Hematopoietic multipotent progenitor cell treated with erythropoietin and hydrocortisone succinate and interleukin-3 and kit ligand, for 8 days (in vitro differentiated cells): ENCODE measurements around the gene NUP153.
A peak's percentile ranks its signal among the peaks of the same experiment; 100 is the strongest.

Experiments used
- DNase-seq: peaks from one replicate; pipeline ENCODE4 v3.0.0-alpha.2; 2015

NUP153 gene

DNA sequence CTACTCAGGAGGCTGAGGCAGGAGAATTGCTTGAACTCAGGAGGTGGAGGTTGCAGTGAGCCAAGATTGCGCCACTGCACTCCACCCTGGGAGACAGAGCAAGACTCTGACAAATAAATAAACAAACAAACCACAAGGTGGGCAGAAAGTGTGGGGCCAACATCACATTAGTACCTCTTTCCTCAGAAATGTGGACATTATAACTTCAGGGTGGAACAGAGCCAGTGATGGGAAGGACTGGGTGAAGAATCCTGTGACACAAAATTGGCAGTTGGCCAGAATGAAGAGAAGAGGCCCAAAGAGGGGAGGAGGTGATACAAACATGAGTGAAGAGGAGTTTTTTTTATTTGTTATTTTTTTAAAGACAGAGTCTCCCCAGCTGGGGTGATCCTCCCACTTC is 50.6 kb downstream of the NUP153 start:
- peak; percentile 84 for DNase-seq

DNA sequence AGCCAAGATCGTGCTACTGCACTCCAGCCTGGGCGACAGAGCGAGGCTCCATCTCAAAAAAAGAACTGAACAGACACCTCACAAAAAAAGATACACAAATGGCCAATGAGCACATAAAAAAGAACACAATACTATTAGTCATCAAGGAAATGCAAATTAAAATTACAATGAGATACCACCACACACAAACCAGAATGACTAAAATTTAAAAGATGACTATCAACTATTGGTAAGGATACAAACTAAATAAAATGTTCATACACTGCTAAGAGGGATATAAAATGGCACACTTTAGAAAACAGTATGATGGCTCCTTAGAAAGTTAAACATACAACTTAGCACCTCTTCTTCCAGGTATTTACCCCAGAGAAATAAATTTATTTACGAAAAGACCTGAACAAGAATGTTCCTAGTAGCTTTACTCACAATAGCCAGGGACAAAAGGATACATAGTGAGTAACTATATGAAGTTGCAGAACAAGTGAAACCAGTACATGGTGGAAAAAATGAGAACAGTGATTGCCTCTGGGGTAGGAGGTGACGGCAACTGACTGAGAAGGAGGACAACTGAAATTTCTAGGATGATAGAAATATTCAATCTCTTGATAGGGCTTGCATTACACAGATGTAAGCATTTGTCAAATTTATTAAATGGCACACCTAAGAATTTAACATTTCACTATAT is 53.4 kb downstream of the NUP153 start:
- no peak for DNase-seq

GRCh38 chr6:17650656-17651309 is 55.9 kb downstream of the NUP153 start:
- DNase-seq: no peak

DNA sequence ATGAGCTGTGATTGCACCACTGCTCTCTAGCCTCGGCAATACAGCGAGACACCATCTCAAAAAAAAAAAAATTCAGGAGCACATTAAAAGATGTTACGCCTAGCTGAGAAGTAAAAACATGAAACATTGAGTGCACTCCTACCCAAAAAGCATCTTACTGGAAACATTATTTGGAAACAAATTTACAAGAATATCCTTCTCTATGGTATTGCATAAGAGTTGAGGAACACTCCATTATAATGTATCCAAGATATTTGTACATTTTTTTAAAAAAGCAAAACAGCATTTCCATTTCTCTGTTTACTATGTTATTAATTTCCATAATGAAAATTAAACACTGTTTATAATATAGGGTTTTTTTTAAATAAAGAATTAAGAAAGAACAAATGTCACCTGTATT is 58.0 kb downstream of the NUP153 start:
- DNase-seq: no peak

- DNase-seq: no peak
These were observed 66.2 kb downstream of the NUP153 start for GRCh38 chr6:17640477-17640917.

- no peak for DNase-seq
These were observed 68.5 kb downstream of the NUP153 start for GRCh38 chr6:17638212-17638715.

DNA sequence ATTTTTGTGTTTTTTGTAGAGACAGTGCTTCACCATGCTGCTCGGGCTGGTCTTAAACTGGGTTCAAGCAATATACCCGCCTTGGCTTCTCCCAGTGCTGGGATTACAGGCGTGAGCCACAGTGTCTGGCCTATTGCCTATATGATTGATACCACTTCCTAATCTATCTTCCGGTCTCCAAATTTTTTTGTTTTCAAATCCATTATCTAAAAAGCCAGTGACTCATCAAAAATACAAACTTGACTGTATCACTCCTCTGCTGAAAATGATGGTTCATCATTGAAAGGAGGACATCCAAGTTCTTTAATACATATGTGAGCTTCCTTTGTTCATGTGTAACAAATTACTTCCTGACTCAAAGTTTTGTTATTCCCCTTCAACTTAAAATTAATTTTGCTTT is 71.2 kb downstream of the NUP153 start:
- DNase-seq: no peak

DNA sequence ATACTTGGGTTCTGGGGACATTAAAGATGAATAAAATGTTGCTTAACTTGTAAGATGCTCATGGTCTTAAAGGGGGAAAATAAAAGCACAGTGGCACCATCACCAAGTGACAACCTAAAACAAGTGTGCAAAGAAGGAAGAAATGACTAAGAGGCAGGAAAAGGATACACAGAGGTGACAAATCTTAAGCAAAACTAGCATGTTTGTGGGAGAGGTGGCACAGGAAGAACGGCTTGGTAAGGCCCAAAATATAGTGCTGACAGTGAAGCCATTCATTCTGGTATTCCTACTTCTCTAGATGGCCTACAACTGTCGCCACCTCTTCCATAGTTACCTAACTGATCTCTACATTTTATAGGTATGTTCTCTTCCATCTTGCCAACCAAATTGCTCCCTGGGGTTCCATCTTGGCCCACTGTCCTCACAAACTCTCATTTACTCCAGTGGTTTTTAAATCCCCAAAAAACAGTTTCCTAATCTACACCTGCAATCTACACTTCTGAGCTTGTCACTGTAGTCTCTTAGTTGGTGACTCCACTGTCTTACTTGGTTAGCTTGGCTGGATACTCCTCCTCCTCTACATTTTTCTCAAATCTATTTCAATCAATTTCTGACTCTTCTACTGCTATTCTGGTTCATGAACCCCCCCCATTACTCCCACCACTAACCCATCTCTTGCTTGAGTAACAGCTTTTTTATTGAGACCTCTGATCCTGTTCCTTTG is 73.1 kb downstream of the NUP153 start:
- no peak for DNase-seq

DNA sequence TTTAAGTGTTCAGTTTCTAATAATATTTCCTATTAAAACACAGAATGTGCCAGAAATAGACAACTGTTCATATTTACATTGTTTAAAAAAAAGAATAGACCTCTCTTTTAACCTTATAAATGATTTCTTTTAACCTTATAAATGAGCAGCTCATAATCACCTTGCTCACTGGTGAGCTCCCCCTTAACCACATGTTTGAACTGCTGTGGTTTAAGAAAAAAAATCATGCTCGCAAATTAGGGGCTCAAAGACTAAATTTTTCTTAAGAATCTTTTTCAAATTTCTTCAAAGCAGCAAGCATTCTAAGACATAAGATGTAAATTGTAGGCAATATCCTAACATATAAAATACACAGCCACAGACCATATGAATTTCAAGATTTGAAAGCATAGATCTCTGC is 73.8 kb downstream of the NUP153 start:
- DNase-seq: no peak

DNA sequence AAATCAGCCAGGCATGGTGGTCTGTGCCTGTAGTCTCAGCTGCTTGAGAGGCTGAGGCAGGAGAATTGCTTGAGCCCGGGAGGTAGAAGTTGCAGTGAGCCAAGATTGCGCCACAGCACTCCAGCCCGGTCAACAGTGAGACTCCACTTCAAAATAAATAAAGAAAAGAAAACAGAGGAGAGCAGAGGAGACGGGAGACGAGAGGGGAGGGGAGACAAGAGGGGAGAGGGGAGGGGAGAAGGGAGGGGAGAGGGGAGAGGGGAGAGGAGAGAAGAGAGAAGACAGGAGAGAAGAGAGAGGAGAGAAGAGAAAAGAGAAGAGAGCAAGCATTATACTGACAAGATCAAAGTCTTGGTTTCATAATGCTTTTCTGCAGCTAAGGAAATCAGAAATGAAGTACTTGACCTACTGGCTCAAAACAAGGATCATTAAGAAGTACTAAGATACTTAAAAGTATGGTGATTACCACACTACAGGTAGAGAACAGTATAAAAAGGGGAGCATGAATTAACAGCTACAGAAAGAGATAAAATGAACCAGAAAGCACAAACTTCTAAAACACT is 76.1 kb downstream of the NUP153 start:
- no peak for DNase-seq

DNA sequence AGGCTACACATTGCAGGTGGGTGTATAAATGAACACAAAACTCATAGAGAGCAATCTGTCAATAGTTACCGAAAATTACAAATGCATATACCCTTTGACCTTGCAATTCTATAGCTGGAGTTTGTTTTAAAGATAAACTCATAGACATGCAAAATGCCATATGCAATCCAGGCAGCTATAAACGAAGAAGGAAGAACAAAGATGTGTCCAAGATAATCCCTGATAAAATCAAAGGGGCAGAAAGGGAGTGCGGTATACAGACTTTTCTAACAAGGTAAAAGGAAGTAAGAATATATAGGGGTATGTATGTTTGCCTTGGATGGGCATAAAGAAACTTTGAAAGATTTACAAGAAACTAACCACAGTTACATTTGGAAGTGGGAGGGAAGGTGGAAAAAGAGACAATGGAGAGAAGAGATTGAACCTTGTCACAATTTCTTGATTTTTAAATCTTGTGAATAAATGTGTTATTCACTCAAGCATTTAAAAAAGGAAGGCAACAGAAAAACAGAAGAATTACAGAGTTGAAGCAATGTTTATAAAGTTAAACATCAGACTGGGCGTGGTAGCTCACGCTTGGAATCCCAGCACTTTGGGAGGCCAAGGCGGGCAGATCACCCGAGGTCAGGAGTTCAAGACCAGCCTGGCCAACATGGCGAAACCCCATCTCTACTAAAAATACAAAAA is 76.8 kb downstream of the NUP153 start:
- DNase-seq: no peak

GRCh38 chr6:17628873-17629272 is 77.9 kb downstream of the NUP153 start:
- no peak for DNase-seq

DNA sequence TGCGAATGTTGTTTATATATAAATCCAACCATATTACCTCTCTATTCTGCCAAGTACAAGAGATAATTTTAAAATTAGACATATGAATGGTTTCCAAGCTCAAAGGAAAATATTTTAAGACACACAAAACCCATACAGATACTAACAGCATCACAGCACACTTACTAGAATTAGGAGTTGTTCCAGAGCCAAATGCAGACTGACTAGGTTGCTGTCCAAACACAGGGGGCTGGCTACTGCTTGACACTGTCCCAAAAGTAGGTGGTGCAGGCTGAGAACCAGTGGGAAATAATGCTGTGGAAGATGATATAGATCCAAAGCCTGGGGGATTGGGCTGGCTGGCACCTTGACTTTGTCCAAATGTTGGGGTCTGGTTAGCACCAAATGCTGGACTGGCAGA is 82.3 kb downstream of the NUP153 start:
- no peak for DNase-seq

DNA sequence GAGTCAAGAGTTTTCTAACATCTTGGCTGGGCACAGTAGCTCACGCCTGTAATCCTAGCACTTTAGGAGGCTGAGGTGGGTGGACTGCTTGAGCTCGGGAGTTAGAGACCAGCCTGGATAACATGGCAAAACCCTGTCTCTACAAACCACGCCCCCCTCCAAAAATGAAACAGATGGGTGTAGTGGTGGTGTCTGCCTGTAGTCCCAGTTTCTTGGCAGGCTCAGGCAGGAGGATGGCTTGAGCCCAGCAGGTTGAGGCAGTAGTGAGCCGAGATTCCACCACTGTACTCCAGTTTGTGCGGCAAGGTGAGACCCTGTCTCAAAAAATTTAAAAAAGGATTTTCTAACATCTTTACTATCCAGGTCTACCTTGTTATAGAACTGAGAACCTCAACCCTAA is 84.6 kb downstream of the NUP153 start:
- peak; percentile 34 for DNase-seq

- no peak for DNase-seq
These were observed 85.7 kb downstream of the NUP153 start for GRCh38 chr6:17621003-17621402.

DNA sequence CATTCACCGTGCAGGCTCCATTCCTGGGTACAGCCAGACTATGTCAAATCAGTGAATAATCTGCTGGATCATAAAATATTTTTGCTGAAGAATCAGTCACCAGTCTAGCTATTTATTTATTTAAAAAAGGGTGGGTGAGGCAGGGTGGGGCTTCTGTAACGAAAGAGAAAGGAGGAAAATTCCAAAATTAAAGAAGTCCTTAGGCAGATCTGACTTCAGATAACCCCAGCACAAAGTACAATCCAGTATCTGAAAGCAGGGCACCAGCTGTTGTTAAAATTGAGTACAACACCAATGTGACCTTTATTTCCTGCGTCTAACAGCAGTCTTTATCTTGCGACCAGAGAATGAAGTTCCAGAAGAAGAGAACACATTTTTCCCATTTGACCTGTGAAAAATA is 90.9 kb downstream of the NUP153 start:
- DNase-seq: no peak

DNA sequence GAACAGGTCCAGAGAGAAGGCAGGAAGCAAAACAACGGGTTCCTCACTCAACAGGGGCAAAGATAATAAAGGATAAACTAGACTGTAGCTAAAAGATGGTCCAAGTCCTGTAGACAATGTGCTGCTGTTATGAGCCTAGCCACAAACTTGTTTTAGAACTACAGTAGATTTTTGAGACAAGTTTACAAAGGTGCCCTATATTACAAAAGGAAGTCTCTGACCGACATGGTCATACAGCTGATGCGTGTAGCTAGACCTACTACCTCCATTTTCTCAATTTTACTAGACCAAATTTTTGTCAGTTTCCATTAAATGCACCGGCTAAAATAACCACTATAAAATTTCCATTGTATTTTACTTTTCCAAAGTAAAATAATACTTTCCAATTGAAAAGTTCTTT is 94.7 kb downstream of the NUP153 start:
- DNase-seq: no peak

DNA sequence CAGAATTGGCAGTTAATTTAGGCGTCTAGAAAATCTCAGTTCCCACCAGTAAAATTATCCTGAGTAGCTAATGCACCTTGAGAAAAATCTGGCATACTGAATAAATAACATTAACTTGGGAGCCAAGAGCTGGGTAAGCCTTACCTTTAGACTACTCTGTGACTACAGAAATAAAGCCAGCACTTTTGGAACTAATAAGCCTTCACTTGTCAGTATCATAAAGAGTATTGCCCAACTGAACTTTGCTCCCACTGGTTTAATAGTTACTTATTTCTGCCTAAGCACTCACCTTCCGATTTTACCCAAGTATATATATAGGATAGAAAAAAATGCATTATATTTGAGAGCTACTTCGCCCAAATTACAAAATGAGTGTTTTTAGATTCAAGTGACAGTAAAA is 95.9 kb downstream of the NUP153 start:
- DNase-seq: no peak

DNA sequence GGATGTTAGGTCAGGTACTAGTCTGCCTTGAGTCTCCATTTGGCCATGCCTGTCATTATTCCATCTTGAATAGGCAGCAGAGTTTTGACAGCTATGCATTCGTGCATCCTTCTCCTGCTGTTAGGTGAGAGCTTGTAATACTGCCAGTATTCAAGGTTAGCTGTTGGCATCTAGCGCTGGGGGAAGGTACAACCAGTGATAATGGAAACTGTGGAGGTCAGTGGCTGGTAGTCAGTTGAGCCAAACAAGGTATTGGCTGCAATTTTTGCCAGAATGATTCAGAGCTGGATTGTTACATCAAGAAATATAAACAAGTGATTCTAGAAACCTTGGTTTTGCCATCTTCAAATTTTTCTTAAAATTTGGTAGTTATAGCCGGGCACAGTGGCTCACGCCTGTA is 100.1 kb downstream of the NUP153 start:
- no peak for DNase-seq

DNA sequence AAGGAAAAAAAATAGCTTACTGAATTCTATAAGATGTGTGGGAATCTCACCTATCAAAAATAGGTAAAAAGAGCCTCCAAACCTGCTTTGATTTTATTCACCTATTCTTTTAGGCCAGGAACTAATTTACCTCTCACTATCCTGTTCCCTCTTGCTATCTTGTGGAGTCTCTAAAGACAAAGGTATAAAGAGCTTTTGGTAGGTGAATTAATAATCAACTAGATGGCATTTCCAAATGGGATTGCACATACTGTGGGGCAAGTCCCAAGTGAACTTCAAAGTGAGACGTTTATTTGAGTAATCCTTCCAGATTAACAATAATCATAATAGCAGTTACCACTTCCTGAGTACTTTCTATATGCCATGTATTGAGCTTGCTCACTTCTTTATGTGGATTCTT is 103.8 kb downstream of the NUP153 start:
- DNase-seq: no peak

DNA sequence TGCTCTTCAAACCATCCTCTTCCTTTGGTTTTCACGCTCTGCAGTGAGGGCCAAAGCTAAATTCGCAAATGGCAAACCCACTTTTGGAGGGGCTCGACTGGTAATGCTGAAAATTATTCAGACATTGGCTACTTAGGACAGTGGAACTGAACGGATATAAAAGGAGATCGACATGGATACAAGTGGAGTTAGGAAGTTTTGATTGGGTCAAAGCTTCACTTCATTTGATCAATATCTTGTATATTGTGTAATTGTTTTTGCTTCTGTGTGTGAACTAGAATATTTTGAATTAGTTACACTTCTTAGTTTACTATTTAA is 105.4 kb downstream of the NUP153 start:
- DNase-seq: no peak

GRCh38 chr6:17600527-17601385 is 106.0 kb downstream of the NUP153 start:
- peak; percentile 28 for DNase-seq
